GM21529 (cell line): ENCODE measurements around the gene PDGFA.

Source experiments
- ATAC-seq: cut with Tn5 transposase; IDR thresholded peaks from one replicate; pipeline ENCODE4 v1.9.1; 2021; ENCODE audit not compliant: unreplicated experiment

PDGFA gene

DNA sequence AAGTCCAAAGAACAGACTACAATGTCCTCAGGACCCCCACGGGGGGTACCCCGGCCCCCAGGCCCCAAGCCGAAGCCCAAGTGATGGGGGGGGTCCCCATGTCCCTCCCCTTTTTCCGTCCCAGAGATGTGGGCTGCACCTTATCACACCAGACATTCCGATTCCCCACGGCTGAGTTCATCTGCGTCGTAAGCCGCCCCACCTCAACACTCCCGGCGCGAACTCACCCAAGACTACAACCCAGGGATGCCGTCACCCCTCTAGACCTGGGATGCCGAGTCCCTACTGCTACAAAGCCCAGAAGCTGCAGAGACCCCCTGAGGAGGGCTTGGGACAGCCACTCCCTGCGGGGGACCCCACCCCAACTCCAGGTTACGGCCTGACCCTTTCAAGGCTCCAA is 14.5 kb downstream of the PDGFA start:
- no peak for ATAC-seq

DNA sequence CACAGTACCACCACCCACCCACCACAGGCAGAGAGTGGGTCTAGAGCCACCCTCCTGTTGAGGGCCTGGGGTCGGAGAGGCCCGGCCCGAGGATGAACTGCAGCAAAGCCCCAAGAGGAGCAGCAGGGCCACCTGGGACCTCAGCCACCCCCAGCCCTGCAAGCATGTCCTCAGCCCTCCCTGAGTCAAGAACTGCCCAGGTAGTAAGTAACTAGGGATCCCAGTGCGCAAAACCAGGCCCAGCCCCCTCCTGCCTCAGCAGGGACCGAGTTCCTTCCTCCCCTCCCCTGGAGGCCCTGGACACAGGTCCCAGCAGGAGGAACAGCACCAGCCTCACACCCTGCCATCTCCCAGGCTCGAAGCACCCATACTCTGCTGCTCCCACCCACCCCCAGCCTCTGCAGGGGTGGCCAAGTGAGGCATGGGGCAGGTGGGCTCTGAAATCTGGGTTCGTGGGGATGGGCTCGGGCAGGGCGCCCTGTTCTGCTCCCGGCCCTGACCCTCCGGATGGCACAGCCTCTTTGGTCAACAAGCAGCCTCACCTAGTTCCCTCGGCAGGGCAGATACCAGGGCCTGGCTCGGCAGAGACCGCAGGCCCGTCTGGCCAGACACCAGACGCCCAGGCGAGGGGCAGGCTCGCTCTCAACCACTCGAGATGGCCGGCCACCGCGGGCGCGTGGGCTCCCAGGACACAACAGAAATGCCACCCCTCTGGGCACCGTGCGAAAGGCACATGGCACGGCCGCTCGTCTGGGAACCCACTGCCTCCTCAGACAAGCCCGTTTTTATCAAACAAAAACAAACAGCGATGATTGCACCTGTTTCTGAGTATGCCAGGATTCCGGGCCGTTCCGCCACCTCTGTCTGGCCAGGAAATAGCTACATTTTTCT is 15.2 kb downstream of the PDGFA start:
- no peak for ATAC-seq

DNA sequence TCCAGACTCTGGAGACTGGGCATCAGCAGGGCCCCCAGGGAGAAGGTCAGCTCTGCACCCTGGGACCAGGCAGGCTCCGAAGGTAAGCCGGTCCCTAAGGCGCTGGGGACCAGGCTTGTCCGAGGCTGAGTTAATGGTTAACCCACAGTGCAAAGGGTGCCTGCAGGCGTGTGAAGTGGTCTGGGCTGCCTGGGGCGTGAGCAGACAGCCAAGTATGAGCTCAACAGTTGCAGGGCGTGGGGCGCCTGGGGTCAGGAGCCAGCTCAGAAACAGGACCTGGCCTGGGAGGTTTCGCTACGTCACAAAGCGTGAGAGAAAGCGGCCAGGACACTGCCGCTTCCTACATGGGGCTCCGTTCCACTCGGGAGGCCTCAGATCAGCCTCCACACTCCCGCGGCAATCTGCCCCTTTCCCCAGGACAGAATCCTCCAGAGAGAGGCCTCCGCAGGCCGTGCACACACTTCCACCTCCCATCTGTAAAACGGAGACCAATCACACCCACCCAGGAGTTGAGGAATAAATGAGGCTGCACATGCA is 16.0 kb downstream of the PDGFA start:
- ATAC-seq, result no peak

DNA sequence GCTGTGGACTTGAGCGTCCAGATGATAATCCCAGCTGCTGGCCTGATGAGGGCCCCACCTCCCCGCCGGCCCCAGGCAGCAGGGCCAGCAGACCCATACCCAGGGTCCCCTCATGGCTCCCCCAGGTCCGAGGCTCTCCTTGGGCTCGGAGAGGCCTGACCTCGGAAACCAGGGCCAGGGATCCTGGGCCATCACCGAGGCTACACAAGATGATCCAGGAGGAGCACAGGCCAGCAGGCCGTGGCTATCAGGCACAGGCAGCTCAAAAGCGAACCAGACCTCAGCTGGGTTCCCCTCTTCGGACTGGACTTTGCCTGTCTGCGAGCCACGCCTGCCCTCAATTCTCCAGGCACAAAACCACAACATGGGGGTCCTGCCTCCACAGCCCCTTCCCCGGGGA is 17.4 kb downstream of the PDGFA start:
- no peak for ATAC-seq

DNA sequence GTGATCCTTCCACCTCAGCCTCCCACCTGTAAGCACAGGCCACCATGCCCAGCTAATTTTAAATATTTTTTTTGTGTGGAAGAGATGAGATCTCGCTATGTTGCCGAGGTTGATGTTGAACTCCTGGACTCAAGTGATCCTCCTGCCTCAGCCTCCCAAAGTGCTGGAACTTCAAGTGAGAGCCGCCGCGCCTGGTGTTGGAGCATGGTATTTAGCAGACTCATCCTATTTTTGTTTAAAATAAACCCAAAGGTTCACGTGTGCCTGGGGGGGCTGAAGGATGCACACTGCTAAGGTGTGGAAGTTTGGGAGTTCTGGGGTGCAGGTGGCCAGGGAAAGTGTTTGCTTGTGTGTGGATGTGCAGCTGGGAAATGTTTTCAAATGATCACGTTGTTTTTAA is 18.1 kb downstream of the PDGFA start:
- ATAC-seq, result no peak

DNA sequence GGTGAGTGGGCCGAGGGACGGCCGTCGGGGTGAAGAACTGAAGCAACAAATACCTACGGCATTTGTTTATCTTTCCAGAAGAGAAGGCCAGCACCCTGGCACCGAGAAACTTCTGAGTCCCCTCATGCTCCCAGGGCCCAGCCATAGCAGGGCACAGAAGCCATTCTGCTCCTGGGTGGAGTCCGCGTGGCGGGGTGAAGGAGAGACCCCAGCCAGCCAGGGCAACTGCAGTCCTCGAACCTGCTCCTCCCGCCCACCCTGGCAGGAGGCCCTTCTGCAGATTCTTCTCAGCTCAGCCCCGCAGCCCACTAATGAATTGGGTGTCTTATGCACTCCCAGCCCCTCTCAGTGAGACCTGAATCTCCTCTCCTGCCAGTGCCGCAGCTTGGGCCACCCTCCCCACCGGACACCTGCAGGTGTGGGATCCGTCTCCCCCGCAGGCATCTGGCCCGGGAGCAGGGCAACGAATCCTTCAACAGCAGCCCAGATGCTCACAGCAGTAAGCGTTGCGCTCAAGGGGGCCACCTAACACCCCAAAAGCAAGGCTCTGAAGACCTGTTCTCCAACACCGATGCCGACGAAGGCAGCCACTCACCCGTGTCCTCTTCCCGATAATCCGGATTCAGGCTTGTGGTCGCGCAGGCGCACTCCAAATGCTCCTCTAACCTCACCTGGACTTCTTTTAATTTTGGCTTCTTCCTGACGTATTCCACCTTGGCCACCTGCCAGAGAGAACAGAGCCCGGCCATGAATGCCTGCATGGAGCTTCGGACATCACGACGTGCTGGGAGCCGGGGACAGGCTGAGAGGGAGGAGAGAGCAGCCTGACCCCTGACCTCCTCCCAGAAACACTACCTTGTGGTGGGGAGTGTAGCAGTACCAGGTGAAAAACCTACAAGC is 18.9 kb downstream of the PDGFA start:
- no peak for ATAC-seq

DNA sequence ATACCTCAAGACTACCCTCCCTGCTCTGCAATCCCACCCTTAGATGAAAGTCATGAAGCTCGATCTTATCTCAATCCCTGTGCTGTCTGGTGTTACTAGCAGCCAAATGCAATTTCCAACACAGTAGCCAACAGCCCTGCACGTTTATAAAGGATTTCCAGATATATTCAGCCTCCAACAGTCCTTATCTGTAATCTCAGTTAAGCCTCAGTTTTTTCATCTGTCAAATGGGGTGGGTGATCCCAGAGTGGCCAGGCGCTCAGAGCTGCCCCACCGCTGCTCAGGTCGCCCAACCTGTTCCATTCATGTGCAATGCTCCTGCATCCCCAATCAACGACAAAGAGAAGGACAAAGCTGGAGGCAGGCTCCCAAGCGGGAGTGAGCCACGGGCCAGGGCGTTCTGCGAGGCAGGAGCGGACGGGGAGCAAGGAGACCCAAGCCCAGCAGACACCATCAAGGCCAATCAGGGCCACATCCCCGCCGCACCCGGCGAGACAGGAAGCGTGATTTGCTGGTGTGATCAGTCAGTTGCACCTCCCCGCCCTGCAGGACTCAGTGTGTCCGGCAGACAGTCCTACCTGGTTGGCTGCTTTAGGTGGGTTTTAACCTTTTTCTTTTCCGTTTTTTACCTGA is 19.7 kb downstream of the PDGFA start:
- no peak for ATAC-seq

DNA sequence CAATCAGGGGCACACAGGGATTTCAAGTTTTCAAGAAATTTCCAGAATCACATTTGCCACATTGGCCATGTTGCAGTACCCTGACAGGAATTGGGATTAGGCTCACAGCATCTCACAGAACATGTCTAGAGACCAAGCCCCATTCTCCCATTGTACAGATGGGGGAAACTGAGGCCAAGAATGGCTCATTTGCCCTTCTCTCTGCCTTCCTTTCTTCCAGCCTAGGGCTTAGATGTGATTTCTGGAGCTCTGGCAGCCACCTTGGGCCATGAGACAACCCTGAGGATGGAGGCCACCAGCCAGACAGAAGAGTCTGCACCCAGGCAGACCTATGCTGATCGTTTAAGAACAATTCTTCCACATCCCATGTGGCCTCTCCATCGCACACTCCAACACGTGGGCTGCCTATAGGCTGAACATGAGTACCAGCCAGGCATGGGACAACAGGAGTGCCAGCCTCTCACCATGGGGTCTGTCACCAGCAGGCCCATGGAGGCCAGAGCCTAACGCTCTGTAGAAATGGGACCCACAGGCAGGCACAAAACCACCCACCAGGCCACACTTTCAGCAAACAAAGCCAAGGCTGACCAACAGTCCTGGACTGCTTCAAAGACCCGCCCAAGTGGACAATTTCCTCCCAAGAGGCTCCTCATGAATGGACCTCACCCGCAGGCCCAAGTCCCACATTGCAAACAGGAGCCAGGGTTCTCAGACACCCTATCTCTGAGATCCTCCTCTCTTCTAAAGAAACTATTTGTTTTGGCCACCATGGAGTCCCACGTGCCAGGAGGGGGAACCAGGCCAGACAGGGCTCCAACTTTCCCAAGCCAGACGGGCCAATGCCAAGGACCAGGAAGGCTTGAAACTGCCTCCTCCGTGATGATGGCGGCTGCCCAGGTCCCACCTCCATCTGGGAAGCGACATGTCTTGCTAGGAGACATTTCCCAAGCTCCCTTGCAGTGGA is 20.7 kb downstream of the PDGFA start:
- no peak for ATAC-seq

DNA sequence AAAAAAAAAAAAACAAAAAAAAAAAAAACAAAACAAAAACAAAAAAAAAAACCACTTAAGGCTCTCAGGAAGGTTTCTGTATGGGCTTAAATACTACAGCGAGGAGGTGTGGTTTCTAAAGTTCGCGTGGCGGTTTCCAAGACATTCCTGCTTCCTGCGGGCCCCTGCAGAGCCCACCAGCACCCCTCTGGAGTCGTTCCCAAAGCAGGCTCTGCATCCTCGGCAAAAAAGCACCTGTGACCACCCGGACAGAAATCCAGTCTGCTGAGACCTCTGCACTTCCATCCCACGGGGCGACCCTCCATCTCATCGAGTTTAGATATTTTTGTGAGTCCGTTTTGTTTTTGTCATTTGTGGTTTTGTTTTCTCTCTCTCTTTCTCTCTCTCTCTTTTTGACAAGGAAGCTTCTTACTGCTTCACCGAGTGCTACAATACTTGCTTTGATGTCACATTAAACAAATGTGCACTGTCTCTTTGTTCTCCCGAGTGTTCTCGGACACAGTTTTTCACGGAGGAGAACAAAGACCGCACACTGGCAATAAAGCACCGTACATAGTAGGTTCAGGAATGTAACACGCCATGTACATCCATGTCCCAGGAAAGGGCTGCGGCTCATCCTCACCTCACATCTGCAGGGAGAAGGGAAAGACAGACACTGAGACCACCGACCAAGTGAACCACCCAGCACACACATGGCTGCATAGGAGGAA is 21.5 kb downstream of the PDGFA start:
- no peak for ATAC-seq

DNA sequence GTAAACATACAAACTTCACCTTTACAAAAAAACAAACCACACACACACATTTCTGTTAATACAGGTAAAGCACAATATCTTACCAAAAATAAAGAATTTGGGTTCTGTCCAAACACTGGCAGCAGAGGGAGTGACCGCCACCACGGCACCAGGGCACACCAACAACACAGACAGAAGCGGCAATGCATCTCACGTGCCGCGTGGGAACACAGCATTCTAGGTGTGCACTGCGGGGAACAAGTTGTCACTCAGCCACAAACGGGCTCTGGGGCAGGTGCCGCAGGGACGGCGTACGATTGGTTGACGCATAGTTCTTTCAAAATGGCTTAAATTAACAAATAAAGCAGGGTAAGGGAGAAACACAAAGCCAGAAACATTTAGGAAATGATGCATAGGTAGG is 22.3 kb downstream of the PDGFA start:
- ATAC-seq, result no peak

DNA sequence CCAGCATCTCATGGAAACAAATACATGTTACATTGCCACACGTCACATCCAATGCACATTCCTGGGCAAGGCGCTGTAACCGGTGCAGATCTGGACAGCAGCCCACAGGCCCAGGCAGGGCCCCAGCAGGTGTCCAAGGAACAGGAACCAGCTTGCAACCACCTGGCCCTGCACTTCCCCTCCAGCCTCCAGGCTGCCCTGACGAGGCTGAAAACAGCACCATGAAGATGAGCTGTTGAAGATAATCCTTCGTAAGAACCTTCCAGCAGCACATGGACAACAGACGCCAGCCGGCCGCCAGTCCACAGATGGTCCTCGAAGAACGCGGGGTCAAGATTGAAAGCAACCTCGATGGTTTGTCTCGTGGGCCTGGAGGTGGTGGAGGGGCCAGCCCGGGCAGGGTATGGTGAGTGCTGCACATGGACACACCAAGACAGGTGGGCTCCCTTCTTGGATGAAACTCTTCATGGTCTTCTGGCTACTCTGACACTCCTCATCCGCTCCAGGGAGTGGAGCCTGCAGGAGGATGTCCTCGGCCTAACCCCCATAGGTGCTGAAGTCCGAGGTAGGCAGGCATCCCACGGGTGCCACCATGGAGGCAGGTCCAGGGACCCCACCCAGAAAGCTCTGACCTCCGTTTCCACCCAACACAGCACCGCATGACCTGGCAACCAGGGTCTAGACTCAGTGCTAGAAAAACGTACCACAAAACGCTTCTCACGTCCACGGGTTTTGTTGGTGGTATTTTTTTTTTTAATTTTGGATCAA is 22.9 kb downstream of the PDGFA start:
- ATAC-seq, result no peak

DNA sequence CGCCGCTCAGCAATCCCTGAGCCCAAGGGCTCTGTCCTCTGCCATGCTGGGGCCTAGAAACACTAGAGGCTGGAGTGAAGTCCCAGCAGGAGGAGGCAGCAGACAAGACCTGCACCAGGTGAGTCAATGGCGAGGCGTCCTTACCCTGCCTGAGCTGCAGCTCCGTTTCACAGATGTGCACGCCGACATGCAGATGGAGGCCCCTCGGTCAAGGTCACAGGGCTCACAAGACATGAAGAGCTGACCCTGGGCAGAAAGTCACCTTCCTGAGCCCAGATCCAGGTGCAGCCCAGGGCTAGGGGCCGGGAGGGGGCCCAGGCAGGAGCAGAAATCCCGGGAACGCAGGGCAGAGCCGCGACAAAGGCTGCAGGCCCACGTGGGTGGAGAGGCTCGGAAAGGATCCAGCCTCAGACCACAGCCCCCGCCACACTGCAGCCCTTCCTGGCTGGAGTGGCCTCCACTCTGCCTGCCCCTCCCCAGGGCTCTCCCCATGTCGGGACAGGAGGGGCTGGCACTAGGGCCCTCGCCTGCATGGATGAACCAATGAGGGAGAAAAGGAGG is 23.8 kb downstream of the PDGFA start:
- ATAC-seq, result no peak

DNA sequence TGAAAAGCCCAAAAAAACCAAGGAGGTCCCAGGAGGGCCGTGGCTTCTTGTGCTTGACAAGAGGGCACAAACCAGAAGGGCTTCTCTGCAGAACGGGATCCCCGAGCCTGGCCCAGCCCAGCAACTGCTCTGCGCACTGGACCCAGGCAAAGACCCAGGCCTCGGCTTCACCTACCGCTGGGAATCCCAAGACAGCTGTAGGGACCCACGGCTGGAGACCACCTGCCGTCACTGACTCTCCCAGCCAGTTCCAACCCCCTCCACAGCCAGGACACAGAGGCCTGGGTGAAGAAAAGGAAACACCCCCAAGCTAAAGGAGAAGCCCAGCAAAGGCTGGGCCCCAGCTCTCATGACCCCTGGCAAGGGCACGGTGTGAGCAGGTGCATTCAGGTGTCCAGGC is 24.3 kb downstream of the PDGFA start:
- no peak for ATAC-seq

DNA sequence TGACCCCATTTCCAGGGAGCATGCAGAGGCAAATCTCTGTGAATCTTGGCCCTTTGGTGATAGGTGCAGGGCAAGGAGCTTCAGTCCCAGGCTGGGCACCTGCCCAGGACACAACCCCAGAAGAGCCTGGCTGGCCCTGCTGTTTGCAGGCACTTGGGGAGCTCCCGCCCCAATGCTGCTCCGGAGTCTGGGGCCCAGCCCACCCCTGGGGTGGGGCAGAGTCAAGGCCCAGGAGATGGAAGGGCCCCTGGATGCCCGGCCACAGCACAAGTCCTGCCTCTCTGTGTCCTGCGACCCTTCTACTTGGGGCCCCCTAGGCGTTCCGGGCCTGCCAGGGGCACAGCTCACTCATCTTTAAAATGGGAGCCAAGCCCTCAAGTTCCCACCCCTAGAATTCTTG is 24.7 kb downstream of the PDGFA start:
- no peak for ATAC-seq

DNA sequence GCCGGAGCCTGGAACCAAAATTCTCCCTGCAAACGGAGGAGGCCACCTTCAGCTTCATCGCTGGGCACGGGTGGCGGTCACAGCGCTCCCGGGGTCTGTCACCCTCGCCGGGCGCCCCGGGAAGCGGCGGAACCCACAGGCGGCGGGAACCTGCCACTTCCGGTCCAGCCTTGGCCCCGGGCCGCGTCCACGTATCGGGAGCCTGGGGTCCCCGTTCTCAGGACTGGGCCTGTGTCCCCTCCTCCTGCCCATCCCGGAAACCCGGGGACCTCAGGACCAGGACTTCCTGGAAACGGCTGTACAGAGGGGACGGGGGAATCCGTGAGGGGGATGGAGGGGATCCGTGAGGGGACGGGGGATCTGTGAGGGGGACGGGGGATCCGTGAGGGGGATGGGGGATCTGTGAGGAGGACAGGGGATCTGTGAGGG is 25.4 kb downstream of the PDGFA start:
- ATAC-seq, result no peak

DNA sequence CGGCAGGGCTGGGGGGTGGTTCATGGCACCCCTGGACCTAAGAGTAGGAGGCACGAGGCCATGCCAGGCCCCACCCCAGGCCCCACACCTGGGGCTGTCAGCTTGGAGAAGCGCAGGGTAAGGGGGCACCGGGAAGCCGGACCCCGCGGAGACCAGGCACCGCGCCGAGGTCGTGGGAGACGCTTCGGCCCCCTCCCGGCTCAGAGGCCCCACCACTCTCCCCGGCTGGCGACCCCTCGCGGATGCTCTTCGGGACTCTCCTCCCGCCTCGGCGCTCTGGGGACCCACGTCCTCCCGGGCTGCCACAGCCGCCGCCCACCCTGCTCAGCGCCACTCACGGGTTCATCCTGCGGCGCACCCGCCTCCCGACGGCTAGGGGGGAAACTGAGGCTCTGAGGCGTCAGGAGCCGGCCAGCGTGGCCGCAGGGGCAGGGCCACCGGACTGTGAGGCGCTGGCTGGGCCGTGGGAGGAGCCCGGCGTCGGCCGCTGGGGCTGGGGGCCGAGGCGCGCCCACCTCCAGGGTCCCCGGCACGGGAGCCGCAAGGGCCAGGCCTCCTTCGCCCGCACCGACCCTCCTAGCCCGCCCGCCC is 25.9 kb downstream of the PDGFA start:
- no peak for ATAC-seq

DNA sequence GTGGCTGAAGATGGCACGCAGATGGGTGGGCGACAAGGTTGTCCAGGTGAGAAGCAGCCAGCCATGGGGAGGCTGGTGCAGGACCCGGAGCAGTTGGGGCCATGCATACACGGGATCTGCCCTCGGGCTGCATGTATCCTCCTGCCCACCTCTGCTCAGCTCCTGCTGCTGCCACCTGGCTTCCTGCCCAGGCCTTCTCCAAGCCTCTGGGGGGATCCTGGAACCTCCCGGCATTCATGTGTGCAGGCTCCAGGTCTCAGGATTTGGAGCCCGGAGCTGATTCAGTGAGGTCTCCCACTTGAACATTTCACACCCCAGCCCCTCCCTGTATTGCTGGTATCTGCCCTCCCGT is 27.0 kb downstream of the PDGFA start:
- ATAC-seq, result no peak
